Measurements from ENCODE around the gene KATNB1.

- no peak for TF ChIP-seq EZH2 (IDR thresholded peaks at IDR 0.05)
- TF ChIP-seq, protein P1, sequence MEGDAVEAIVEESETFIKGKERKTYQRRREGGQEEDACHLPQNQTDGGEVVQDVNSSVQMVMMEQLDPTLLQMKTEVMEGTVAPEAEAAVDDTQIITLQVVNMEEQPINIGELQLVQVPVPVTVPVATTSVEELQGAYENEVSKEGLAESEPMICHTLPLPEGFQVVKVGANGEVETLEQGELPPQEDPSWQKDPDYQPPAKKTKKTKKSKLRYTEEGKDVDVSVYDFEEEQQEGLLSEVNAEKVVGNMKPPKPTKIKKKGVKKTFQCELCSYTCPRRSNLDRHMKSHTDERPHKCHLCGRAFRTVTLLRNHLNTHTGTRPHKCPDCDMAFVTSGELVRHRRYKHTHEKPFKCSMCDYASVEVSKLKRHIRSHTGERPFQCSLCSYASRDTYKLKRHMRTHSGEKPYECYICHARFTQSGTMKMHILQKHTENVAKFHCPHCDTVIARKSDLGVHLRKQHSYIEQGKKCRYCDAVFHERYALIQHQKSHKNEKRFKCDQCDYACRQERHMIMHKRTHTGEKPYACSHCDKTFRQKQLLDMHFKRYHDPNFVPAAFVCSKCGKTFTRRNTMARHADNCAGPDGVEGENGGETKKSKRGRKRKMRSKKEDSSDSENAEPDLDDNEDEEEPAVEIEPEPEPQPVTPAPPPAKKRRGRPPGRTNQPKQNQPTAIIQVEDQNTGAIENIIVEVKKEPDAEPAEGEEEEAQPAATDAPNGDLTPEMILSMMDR (IDR thresholded peaks at IDR 0.05), result no peak
Measured at GRCh38 chr16:57770361-57770760, 34.8 kb downstream of the KATNB1 start.

All from neural progenitor cell (in vitro differentiated cells).